HG03439 (cell line): ENCODE data around the gene ADH7.
"Not testable (repeated sequence)": the region's sequence is repeated elsewhere in the genome, so short reads cannot be mapped to it uniquely, and the experiment has no call there.

Experiments
- ATAC-seq: cut with Tn5 transposase; IDR thresholded peaks from one replicate; pipeline ENCODE4 v1.9.1; 2021; ENCODE audit warnings: mild to moderate bottlenecking, moderate library complexity; ENCODE audit not compliant: unreplicated experiment

ADH7 gene

DNA sequence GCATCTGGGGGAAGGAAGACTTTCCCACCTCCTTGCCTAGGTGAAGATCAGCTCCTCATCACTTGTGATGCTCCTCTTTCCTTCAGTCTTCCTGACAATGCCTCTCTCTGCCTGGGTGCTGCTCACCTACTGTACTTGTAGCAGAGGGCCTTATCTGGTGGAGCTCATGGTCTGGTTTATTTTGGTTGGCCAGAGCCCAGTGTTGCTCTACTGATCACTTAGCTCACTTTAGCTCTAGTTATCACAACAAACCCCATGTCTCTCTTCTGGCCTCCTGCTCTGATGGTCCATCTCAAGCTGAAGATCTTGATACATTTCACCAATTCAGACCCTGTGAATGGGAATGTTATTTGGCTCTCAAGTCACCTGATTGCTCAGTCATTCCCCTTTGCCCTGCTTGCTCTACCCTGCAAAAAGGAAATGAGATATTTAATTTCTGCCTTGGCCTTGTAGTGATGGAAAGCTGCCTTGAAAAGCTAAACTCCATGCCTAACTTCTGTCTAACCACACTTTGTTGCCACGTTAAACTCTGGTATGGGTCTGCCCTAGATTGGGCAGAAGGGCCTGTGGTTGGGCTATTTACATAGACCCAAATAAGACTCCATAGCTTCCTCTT lies 52.3 kb downstream of the ADH7 start:
- ATAC-seq: no peak

DNA sequence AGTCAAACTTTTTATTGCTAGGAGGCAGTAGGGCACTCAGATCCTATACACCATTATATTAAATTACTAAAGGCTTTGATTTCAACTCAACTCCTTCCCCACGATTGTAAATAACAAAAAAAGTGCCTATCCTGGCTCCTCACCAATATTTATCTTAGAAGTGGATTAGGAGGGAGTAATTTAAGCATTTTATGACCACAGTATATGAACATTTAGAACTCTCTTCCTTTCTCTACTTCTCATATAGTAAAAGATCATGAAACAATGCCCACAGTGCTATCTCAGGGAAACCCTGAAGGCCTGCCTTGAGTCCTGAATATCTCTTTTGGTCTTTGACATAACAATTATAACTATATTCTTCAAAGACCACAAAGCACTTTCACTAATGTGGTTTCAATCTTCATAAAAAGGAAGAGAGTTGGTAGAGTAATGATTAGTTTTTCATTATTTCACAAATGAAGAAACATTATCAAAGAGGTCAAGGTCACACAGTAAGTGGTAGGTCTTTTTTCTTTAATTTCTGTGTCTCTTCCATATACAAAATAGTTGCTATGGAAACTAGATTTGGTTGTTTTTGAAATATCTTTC lies 53.5 kb downstream of the ADH7 start:
- ATAC-seq: no peak

DNA sequence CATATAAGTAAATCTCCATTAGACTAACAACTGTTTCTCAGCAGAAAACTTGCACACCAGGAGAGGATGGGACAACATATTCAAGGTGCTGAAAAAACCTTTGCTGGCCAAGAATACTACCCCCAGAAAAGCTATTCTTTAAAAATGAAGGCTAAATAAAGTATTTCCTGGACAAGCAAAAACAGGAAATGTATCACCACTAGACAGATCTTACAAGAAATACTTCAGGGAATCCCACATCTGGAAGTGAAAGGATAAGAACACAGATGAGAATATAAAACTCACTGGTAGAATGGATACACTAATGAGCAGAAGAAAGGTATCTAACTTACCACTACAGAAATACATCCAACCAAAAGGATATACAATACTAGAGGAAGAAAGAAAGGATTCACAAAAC lies 55.6 kb downstream of the ADH7 start:
- no peak for ATAC-seq

GRCh38 chr4:99378876-99379275 lies 56.3 kb downstream of the ADH7 start:
- ATAC-seq: no peak

DNA sequence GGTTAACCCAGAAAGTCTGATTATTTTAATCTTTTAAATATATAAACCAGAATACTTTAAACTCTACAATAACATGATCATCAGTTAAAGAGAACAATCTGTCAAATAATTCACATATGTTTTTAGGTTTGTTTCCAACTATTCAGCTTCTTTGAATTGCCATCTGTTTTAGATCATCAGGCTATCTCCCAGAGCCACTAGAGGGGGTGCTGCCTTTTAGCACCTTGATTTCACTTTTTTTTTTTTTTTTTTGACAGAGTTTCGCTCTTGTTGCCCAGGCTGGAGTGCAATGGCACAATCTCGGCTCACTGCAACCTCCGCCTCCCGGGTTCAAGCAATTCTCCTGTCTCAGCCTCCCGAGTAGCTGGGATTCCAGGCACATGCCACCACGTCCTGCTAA lies 57.8 kb downstream of the ADH7 start:
- not testable (repeated sequence) for ATAC-seq

DNA sequence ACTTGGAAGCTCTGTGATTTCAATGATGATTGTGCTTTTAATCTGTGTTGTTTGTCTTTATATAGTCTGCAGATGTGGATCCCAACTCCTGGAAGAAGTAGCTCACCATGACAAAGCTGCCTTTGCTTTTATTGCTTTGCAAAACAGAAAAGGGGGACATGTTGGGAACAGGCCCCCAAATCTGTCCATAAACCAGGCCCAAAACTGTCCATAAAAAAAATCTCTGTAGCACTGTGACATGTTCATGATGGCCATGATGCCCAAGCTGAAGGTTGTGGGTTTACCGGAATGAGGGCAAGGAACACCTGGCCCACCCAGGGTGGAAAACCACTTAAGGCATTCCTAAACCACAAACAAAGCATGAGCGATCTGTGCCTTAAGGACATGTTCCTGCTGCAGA lies 62.7 kb downstream of the ADH7 start:
- not testable (repeated sequence) for ATAC-seq

GRCh38 chr4:99367817-99368216 lies 67.3 kb downstream of the ADH7 start:
- ATAC-seq: not testable (repeated sequence)

- no peak for ATAC-seq
Measured at GRCh38 chr4:99366491-99366890, 68.7 kb downstream of the ADH7 start.

DNA sequence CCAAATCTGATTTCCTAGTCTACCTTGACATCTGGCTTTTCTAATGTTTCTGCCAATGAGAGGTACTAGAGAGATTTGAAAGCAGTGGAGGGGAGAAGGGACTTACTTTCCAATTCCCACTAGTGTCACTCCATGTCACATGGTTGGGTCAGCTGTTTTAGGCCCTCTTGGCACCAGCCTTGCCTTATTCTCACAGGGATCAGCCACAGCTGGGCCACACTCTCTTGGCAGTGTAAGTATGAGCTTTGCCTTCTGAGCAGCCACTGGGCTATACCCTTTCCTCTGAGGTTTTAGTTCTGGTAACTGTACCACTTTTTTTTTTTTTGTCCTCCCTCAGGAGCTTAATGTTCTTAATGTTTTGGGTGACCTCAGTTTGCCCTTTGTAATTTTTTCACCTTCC lies 72.4 kb downstream of the ADH7 start:
- no peak for ATAC-seq
